NCI-H1105 treated with DMSO at 0.1 percent for 48 hours (cell line): Measurements from ENCODE around the gene FGGY.
"Not testable (repeated sequence)": the region's sequence is repeated elsewhere in the genome, so short reads cannot be mapped to it uniquely, and the experiment has no call there.

Source experiments
- DNase-seq: peaks from one replicate; lab custom pipeline; 2025; lab: John Stamatoyannopoulos, UW

FGGY gene

GRCh38 chr1:59703918-59704378, 407.1 kb downstream of the FGGY start:
- no peak for DNase-seq

DNA sequence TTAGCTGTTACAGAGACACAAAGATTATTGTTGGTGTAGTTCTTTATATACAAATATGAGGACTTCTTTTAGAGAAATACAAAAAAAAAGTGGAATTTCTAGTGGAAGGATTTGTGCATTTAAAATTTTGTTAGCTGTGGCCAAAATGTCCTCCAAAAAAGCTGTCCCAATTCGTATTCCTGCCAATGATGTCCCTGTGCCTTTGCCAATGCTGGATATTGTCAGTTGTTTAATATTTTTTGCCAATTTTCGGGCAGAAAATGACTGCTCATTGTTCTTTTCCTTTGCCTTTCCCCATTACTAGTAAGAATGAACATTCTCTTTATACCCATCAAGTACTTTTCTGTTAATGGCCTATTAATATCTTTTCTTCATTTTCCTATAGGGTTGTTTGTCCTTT, 407.8 kb downstream of the FGGY start:
- no peak for DNase-seq

DNA sequence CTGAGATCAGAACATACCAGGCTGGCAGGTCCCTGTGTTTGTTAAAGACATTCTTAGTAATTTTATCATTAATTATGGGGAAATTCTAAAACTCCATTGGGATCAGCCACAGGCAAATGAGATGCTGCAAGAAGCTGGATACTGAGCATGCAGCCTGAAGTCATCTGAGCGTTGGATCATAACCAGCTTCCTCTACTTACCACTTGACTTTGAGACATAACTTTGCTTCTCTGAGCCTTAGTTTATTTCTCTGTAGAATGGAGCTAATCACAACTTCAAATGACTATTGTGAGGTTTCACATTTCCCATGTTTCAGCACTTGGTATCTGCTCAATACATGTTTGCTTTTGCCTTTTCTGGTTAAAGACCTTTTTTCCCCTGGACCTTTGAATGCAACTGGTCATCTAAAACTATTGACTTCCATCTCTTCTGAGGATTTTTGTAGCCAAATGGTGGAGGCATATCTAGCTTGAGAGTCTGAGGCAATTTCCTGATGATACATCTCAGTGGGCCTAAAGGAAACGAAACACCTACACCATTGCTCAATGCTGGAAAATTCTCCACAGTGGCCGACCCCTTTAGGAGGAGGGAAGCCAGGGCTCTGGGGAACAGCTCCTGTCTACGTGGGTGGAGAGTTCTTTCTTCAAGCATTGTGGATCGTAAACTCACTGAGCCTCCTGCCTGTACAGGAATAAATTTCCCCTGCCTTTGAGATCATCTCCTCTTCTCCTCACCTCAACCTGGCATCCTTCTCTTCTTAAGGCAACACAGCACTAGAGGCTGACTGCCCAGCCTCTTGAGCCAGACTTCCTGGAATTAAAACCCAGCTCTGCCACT, 408.8 kb downstream of the FGGY start:
- DNase-seq: no peak

DNA sequence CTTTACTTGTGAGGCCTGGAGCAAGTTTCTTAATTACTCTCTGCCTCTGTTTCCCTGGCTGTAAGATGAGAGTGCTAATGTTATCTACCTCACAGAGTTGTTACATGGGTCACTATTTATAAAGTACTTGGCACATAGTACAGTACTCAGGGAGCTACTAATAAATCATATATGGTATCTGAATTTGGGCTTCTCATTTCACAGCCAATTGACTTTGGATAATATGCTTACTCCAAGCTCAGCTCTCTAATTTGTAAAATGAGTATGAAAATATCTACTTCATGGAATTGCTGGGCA, 409.4 kb downstream of the FGGY start:
- no peak for DNase-seq

- no peak for DNase-seq
Measured at GRCh38 chr1:59707178-59707791, 410.4 kb downstream of the FGGY start.

- no peak for DNase-seq
Measured at GRCh38 chr1:59709333-59709732, 412.4 kb downstream of the FGGY start.

DNA sequence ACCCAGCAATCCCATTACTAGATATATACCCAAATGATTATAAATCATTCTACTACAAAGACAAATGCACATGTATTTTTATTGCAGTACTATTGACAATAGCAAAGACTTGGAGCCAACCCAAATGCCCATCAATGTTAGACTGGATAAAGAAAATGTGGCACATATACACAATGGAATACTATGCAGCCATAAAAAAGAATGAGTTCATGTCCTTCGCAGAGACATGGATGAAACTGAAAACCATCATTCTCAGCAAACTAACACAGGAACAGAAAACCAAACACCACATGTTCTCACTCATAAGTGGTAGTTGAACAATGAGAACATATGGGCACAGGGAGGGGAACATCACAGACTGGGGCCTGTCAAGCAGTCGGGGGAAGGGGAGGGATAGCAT, 414.0 kb downstream of the FGGY start:
- not testable (repeated sequence) for DNase-seq

DNA sequence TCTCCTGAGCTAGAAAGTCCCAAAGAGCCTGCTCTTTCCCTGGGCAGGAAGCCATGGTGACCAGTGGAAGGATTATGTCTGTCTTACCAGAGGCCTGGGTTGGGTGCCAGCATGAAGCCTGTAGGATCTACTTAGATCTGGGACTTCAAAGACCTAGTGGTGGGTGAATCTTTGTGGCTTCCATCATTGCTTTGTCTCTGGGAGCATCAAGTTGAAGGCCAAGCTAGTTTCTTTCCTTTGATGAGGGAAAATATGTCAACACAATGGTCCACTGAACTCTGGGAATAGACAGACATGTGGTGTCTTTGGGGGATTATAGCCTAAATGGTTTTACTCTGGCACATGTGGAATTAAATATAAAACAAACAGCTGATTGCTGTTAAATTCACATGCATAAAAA, 417.3 kb downstream of the FGGY start:
- no peak for DNase-seq

- no peak for DNase-seq
Measured at GRCh38 chr1:59714966-59715365, 418.1 kb downstream of the FGGY start.

- DNase-seq: no peak
Measured at GRCh38 chr1:59716832-59717231, 419.9 kb downstream of the FGGY start.

GRCh38 chr1:59718064-59718988, 421.4 kb downstream of the FGGY start:
- DNase-seq: no peak

DNA sequence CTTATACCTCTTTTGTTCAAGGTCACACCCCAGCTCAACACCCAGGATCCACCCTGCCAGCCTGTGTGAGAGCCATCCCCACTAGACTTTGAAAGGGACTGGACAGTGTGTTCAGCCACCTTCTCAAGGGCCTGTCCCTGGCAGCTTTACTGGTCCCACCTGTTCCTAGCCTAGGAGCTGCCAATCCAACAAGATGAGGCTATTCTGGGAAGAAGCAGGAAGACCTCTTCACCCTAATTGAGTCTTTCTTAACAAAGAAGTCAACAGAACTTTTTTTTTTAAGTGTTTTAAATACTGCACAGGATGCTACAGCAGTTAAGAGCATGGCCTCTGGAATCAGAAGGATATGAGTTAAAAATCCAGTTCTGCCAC, 422.1 kb downstream of the FGGY start:
- no peak for DNase-seq

DNA sequence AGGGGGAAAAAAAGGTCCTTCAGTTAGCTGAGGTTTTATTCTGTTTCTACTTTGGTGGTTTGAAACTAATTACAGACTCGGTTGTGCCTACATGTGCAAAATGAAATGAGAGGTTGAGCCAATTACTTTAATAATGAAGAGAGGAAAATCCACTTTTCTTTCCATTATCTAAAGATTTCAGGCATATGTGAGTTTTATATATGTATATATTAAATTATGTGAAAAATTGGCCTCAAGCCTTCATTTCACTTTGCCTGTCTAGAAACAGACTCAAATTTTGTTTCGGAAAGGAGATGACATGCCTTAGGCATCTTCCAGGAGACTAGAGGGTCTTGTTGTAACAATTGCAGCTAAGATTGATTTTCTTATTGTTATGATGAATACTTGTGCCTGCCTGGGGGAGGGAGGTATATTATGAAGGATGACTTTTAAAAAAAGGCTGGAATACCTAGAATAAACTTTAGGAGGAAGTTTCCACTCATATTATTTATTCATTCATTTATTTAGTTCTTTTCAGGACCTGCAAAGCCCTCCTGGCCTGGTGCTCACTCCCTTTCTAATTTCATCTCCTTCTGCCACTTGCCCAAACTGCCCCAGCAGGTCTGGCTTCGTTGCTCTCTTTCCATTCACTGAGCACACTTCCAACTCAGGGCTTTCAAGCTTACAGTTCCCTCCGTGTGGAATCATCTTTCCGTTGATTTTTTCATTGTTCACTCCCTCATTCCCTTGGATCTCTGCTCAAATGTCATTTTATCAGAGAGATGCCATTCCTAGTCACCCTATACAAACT, 423.6 kb downstream of the FGGY start:
- no peak for DNase-seq

- DNase-seq: no peak
Measured at GRCh38 chr1:59730302-59730701, 433.4 kb downstream of the FGGY start.

DNA sequence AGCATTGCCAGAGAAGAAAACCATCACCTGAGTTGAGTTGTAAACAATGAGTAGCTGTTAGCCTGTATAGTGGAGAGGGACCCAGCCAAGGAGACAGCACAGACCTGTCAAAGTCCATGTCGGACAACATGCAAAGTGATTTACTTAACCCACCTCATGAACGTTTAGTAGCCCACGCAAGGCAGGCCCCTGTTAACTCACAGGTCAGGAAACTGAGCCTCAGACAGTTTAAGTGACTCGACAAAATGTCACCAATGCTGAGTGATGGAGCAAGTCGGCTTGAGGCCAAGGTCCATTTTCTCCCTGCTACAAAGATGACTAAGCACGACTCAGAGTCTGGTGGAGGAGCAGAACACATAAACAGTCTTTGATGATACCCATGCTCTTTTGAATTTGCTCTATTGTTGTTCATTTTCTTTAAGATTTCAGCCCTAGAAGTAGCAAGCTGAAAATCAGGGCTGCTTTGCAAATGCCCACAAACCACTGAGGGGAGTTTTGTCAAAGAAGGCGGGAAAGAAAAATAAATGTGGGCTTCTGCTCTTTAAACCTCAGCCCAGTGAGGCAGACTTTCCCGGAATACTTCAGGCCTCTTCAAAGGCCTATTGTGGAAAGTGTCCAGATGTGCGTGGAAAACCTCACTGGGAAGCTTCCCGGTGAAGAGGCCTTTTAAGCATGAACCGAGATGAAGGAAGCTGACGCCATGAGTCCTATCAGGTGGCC, 434.0 kb downstream of the FGGY start:
- DNase-seq: no peak

GRCh38 chr1:59731591-59731990, 434.7 kb downstream of the FGGY start:
- DNase-seq: no peak

DNA sequence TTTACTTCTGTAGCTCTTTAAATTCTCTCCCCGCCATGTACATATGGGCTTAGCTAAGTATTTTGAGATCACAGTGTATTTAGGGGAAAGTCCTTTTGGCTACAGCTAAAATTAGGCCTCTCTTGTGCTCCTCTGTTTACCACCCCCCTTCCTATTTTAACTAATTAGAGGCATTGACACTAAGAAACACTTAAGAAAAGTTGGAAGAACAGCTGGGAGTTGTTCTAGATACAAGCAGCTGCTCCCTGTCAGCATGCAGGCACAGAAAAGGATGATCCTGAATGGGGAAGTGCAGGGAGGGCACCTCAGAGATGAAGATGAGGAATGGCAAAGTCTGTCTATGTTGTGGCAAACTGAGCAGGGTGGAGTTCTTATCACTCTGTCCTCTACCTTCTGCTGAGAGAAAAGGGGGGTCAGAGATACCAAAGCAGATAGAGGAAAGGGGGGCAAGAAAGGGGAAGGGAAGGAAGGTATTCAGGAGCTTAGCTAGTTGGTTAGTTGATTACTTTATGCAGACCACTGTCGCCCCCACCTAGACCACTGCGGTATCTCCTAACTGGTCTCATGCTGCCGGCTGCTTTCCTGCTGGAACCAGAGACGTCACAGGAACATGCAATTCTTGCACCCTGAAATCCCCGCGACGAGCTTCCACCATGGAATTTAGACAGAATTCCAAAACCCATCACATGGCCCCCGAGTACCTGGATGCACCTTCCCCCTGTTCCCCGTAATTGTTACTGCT, 435.5 kb downstream of the FGGY start:
- DNase-seq: no peak

DNA sequence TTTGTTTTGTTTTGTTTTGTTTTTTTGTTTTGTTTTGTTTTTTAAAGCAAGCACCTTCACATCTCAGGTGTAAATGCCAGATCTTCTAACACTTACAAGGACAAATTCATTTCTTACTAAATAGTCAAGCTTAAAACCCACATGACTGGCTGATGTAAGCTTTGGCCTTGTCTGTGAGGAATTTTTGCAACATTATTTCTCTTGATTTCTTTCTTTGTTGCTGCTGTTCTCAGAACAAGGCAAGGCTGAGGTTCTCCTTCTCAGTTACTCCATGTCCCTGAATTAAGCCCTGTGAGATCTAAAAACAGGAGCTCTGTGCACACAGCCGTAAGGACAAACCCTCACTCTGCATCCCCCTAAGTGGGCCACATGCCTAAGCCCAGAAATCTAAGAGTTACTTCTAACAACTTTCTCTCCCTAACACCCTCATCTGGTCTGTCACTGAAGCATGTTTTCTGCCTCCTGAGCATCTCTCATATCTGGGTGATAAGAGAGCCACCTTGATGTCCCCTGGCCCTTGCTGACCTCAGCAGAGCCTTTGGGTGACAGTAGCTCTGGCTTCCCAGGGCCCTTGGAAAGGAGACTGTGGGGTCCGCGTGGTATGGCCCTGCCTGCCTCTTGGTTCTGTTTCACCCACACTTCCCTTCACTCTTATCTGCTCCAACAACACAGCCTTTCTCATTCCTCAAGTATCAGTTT, 436.7 kb downstream of the FGGY start:
- no peak for DNase-seq

DNA sequence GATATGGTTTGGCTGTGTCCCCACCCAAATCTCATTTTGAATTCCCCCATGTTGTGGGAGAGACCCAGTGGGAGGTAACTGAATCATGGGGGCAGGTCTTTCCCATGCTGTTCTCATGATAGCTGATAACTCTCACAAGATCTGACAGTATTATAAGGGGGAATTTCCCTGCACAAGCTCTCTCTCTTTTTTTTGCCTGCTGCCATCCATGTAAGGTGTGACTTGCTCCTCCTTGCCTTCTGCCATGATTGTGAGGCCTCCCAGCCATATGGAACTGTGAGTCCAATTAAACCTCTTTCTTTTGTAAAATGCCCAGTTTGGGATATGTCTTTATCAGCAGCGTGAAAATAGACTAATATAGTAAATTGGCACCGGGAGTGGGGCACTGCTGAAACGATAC, 439.0 kb downstream of the FGGY start:
- not testable (repeated sequence) for DNase-seq

DNA sequence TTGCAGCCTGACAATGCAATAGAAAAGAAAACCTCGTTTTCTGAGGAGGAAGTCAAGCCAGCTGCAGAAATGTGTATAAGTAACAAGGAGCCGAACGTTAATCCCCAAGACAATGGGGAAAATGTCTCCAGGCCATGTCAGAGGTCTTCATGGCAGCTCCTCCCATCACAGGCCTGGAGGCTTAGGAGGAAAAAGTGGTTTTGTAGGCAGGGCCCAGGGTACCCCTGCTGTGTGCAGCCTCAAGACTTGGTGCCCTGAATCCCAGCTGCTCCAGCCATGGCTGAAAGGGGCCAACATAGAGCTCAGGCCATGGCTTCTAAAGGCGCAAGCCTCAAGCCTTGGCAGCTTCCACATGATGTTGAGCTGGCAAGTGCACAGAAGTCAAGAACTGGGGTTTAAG, 439.9 kb downstream of the FGGY start:
- DNase-seq: no peak
